Gastrocnemius medialis (tissue), 4 donors: ENCODE results near the gene PRR18. TPM values are rescaled to one million over a fixed set of nuclear protein-coding genes. Genes with fewer than 3 reads are reported as not detected.

Experiments
- ATAC-seq, 2 donors: fragments of 150-250 bp; one replicate each; pipeline ENCODE4 v1.9.1; 2016
- DNase-seq, 2 donors: peaks; one replicate each; pipeline ENCODE4 v3.0.0-alpha.2; 2019
- H3K27ac ChIP-seq, 4 donors: fragments of 200-600 bp; sonication (generic); 1 replicate in 1 of 4; 2 replicates in 3 of 4; pipeline ENCODE4 v1.5.1; 2016 to 2018; ENCODE audit warnings: mild to moderate bottlenecking in 2 of 4, moderate library complexity in 1 of 4
- H3K27me3 ChIP-seq, 3 donors: fragments of 200-600 bp; sonication (generic) in 2 of 3; 1 replicate in 1 of 3; 2 replicates in 2 of 3; pipeline versions ENCODE4 v1.5.1 to v1.6.0; 2016 to 2019; ENCODE audit warnings: mild to moderate bottlenecking in 1 of 3, moderate library complexity in 1 of 3
- H3K36me3 ChIP-seq, 2 donors: fragments of 200-600 bp; sonication (generic) in 1 of 2; one replicate each; pipeline ENCODE4 v1.5.1; 2017 to 2018
- H3K4me1 ChIP-seq, 2 donors: fragments of 200-600 bp; sonication (generic) in 1 of 2; one replicate each; pipeline ENCODE4 v1.5.1; 2016 to 2017; ENCODE audit warnings: mild to moderate bottlenecking in 2 of 2
- H3K4me3 ChIP-seq, 4 donors: fragments of 200-600 bp; sonication (generic) in 3 of 4; 1 replicate in 1 of 4; 2 replicates in 3 of 4; pipeline ENCODE4 v1.5.1; 2016 to 2019; ENCODE audit warnings: mild to moderate bottlenecking in 2 of 4
- H3K9me3 ChIP-seq, 3 donors: fragments of 200-600 bp; sonication (generic) in 2 of 3; 1 replicate in 1 of 3; 2 replicates in 2 of 3; pipeline ENCODE4 v1.5.1; 2016 to 2019
- POLR2A ChIP-seq, 2 donors: fragments of 450-650 bp; IDR thresholded peaks; one replicate each; pipeline ENCODE4 v1.6.1; 2017; ENCODE audit warnings: antibody characterized with exemption in 2 of 2, mild to moderate bottlenecking in 2 of 2, moderate library complexity in 2 of 2
- in situ Hi-C, 4 donors: fragments of 200-750 bp; cut with MboI; loops; one replicate each; pipeline versions ENCODE4 v1.15.0 to v1.8.0; 2017; ENCODE audit warnings: low sequenced_read_pairs in 4 of 4
- intact Hi-C: fragments of 100-400 bp; cut with DNase I; formaldehyde crosslinking; loops from one replicate; pipeline ENCODE4 v1.15.1; 2023; ENCODE audit warnings: low total_unique reads
- total RNA-seq, 4 donors: library from RNA; depleted of rRNA; stranded (reverse); fragments of >200 nt; gene quantifications; one replicate each; pipeline versions ENCODE4 v1.1.0 to v1.2.3, GENCODE V29; 2016
- TF ChIP-seq, protein P1 (sequence below), 5 experiments: fragments of 450-650 bp in 3 of 5; fragments of 200-600 bp in 2 of 5; sonication (generic) in 2 of 5; IDR thresholded peaks in 4 of 5; conservative IDR thresholded peaks in 1 of 5; 1 replicate in 4 of 5; 2 replicates in 1 of 5; pipeline ENCODE4 v1.5.1; 2016 to 2019; ENCODE audit warnings: antibody characterized with exemption in 5 of 5, mild to moderate bottlenecking in 3 of 5, moderate library complexity in 3 of 5

PRR18 gene
- total RNA-seq, 4 donors from 2014 or later = not detected

DNA sequence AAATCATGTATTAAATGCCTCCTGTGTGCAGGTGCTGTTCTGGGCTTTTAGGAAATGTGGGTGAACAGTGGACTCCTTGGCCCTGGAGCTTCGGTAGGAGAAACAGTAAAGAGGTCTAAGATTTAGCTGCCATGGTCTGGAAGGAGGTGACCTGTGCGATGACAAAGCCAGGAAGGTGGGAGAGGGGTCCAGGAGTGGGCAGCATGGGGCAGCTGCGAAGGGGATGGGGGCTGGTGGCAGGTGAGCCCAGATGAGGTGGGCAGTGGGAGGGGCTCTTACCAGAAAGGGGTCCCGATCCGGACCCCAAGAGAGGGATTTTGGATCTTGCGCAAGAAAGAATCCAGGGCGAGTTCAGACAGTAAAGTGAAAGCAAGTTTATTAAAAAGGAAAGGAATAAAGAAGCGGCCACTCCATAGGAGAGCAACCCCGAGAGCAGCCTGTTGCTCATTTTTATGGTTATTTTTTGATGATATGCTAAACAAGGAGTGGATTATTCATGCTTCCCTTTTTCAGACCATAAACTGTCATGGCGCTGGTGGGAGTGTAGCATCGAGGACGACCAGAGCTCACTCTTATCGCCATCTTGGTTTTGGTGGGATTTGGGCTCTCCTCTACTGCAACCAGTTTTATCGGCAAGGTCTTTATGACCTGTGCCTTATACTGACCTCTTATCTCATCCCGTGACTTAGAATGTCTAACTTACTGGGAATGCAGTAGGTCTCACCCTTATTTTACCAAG, 38.7 kb downstream of the PRR18 start:
- Histone ChIP-seq H3K36me3 (no peaks in the 10 kb centered on the region), H3K4me1 (no peaks in the 10 kb centered on the region), H3K27ac (no peak overlapping the region), H3K27me3 (peaks cover 0 to 14% (median 10%) of the 10 kb centered on the region in 3 donors), H3K4me3 (no peak overlapping the region), H3K9me3 (no peaks in the 10 kb centered on the region)
- TF ChIP-seq POLR2A (IDR thresholded peaks at IDR 0.05) = no peak
- TF ChIP-seq, protein P1, sequence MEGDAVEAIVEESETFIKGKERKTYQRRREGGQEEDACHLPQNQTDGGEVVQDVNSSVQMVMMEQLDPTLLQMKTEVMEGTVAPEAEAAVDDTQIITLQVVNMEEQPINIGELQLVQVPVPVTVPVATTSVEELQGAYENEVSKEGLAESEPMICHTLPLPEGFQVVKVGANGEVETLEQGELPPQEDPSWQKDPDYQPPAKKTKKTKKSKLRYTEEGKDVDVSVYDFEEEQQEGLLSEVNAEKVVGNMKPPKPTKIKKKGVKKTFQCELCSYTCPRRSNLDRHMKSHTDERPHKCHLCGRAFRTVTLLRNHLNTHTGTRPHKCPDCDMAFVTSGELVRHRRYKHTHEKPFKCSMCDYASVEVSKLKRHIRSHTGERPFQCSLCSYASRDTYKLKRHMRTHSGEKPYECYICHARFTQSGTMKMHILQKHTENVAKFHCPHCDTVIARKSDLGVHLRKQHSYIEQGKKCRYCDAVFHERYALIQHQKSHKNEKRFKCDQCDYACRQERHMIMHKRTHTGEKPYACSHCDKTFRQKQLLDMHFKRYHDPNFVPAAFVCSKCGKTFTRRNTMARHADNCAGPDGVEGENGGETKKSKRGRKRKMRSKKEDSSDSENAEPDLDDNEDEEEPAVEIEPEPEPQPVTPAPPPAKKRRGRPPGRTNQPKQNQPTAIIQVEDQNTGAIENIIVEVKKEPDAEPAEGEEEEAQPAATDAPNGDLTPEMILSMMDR (IDR thresholded peaks at IDR 0.05 in 4 of 5, conservative IDR thresholded peaks at IDR 0.05 in 1 of 5) = no peak
- intact Hi-C loops (no loop called here), in situ Hi-C loops (loop anchor here in 2 of 4 donors (5.0 to 10.0 kb wide), 2 partner anchors 133 to 135 kb away; no protein-coding TSS in a partner anchor)
- ATAC-seq (no peak), DNase-seq (no peak)

DNA sequence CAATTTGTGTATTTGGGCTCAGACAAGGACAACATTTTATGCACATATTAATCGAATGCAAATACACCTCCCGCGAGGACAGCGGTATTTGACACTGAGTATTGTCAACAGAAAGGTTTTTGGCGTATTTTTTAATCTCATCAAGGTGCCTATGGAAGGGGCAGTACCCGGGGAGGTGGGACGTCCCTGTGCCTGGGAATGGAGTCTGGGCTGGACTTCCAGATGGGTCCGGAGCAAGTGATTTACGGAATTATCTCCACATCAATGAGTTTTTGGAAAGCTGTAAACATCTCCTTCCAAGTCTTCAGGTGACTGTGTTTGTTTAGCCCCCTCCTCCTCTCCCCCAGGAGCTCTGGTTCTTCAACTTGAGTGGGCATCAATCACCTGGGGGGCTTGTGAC, 39.8 kb downstream of the PRR18 start:
- in situ Hi-C loops (no loop called here), intact Hi-C loops (no loop called here)
- Histone ChIP-seq H3K4me1 (no peaks in the 10 kb centered on the region), H3K36me3 (no peaks in the 10 kb centered on the region), H3K9me3 (no peaks in the 10 kb centered on the region), H3K27me3 (peaks cover 0 to 14% (median 10%) of the 10 kb centered on the region in 3 donors), H3K4me3 (no peak overlapping the region), H3K27ac (no peak overlapping the region)
- no peak for TF ChIP-seq POLR2A (IDR thresholded peaks at IDR 0.05)
- TF ChIP-seq, protein P1 (IDR thresholded peaks at IDR 0.05 in 4 of 5, conservative IDR thresholded peaks at IDR 0.05 in 1 of 5) = no peak
- no peak for ATAC-seq
- no peak for DNase-seq

DNA sequence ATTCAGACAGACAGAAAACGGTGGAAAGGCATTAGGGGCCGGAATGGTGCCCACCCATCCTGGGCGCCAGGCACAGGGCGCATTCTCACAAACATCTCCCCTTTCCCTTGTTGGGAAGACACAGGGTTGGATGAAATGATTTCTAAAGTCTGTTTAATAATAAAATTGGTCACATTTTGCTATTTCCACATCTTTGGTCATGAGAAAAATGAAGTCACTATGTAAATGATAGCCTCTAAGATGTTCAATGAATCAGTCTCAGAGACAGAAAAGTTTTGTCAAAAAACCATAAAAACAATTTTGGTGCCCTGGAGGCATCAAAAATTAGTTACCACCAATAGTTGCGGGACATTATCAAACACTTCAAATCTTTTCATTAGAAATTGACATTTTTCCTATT, 40.7 kb downstream of the PRR18 start:
- Histone ChIP-seq H3K36me3 (no peaks in the 10 kb centered on the region), H3K27me3 (peaks cover 0 to 14% (median 10%) of the 10 kb centered on the region in 3 donors), H3K4me3 (no peak overlapping the region), H3K4me1 (no peaks in the 10 kb centered on the region), H3K27ac (no peak overlapping the region), H3K9me3 (no peaks in the 10 kb centered on the region)
- DNase-seq (no peak), ATAC-seq (no peak)
- no peak for TF ChIP-seq POLR2A (IDR thresholded peaks at IDR 0.05)
- TF ChIP-seq, protein P1 (IDR thresholded peaks at IDR 0.05 in 4 of 5, conservative IDR thresholded peaks at IDR 0.05 in 1 of 5) = no peak
- intact Hi-C loops = no loop called here
- in situ Hi-C loops = no loop called here

DNA sequence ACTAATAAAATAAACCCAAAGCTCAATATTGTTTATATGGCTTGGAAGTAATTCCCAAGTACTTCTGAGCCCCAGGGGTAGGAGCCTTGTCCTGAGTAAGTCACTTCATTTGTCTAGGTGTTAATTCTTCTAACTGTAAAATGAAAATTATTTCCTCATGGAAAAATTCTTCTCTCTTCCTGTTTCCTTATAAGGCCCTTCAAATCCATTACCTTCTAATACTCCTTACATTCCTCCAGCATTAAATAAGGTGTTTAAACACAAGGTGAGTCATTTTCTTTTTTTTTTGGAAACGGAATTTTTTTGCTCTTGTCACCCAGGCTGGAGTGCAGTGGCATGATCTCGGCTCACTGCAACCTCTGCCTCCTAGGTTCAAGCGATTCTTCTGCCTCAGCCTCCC, 41.9 kb downstream of the PRR18 start:
- intact Hi-C loops (no loop called here), in situ Hi-C loops (no loop called here)
- TF ChIP-seq, protein P1 (IDR thresholded peaks at IDR 0.05 in 4 of 5, conservative IDR thresholded peaks at IDR 0.05 in 1 of 5) = no peak
- TF ChIP-seq POLR2A (IDR thresholded peaks at IDR 0.05) = no peak
- no peak for DNase-seq
- ATAC-seq = no peak
- H3K27ac ChIP-seq = no peak overlapping the region
- no peaks in the 10 kb centered on the region for H3K4me1 ChIP-seq
- H3K4me3 ChIP-seq = no peak overlapping the region
- H3K36me3 ChIP-seq = no peaks in the 10 kb centered on the region
- no peaks in the 10 kb centered on the region for H3K9me3 ChIP-seq
- peaks cover 0 to 14% (median 10%) of the 10 kb centered on the region in 3 donors for H3K27me3 ChIP-seq
